Left cardiac atrium (tissue), 4 donors: ENCODE measurements around the gene JSRP1. TPM values are rescaled to one million over a fixed set of nuclear protein-coding genes. Genes with fewer than 3 reads are reported as not detected.

ENCODE experiments used
- ATAC-seq, 2 donors: fragments of 200-7000 bp; cut with Tn5 transposase; one replicate each; pipeline ENCODE4 v1.9.1; 2020; ENCODE audit warnings: mild to moderate bottlenecking in 2 of 2, moderate library complexity in 2 of 2
- DNase-seq: peaks from one replicate; pipeline ENCODE4 v3.0.0-alpha.2; 2020
- intact Hi-C, 2 donors: fragments of 100-400 bp; cut with DNase I; formaldehyde crosslinking; loops; one replicate each; pipeline versions ENCODE4 v1.14.1 to v1.15.1; 2022 to 2023
- total RNA-seq, 2 donors: library from RNA; stranded (reverse); fragmentation: NEBNext Ultra II Directional; extraction: Animal tissue kit (Norgen Biotek cat#: 25700); gene quantifications; one replicate each; pipeline ENCODE4 v1.2.1, GENCODE V29; 2021
- donor health status: DM: no; HTN: yes; CAD: no.
- donor health status: DM: no; HTN: yes; CAD: no; lungs with severe emphysema.
- donor health status: DM: yes; HTN: yes; CAD: no.
- donor health status: Dilated cardiomyopathy.

The JSRP1 gene
- total RNA-seq, 2 donors from 2014 or later: 0.27 TPM; not detected in 1

- ATAC-seq (no peak), DNase-seq (peak; percentile 66)
- intact Hi-C loops: loop anchor here (5.0 to 10.0 kb wide), 2 partner anchors 32 to 85 kb away; partner anchors contain the start of gene AP3D1 (in 2 of the 2)
Observed at GRCh38 chr19:2239771-2240770, 16.1 kb downstream of the JSRP1 start.

- DNase-seq: no peak
- no peak for ATAC-seq
- intact Hi-C loops: loop anchor here (5.0 to 10.0 kb wide), 2 partner anchors 33 to 84 kb away; partner anchors contain the start of gene AP3D1 (in 2 of the 2)
Observed at GRCh38 chr19:2239173-2239572, 17.0 kb downstream of the JSRP1 start.

- no peak for DNase-seq
Observed at GRCh38 chr19:2237869-2238153, 18.4 kb downstream of the JSRP1 start.

GRCh38 chr19:2237051-2237868, 19.0 kb downstream of the JSRP1 start:
- intact Hi-C loops: loop anchor here (5.0 to 10.0 kb wide), 2 partner anchors 35 to 82 kb away; partner anchors contain the start of gene AP3D1 (in 2 of the 2)
- DNase-seq (no peak), ATAC-seq (peak; percentile 20 to 50)

More at GRCh38 chr19:2237869-2238153, 18.4 kb downstream of the JSRP1 start:
- ATAC-seq: no peak
- intact Hi-C loops: loop anchor here (5.0 to 10.0 kb wide), 2 partner anchors 34 to 83 kb away; partner anchors contain the start of gene AP3D1 (in 2 of the 2)

- ATAC-seq: peak; percentile 92 to 93
- intact Hi-C loops: loop anchor here (5.0 to 10.0 kb wide), 2 partner anchors 36 to 82 kb away; partner anchors contain the start of gene AP3D1 (in 2 of the 2)
- DNase-seq: peak; percentile 97
Observed at GRCh38 chr19:2236314-2237050, 19.7 kb downstream of the JSRP1 start, which contains the start of the genes PLEKHJ1 and SF3A2. TSS of gene PLEKHJ1 (minus strand) at chr19:2236329. CDS start at chr19:2236248, 81 bp downstream. TSS of gene SF3A2 (plus strand) at chr19:2236824. CDS start at chr19:2243419, 6,595 bp downstream.

- DNase-seq: no peak
- intact Hi-C loops: loop anchor here (5.0 to 10.0 kb wide), 2 partner anchors 36 to 81 kb away; partner anchors contain the start of gene AP3D1 (in 2 of the 2)
- ATAC-seq: no peak
Observed at GRCh38 chr19:2236064-2236313, 20.2 kb downstream of the JSRP1 start.

GRCh38 chr19:2235381-2236063, 20.7 kb downstream of the JSRP1 start:
- peak; percentile 4 to 5 for ATAC-seq
- intact Hi-C loops: loop anchor here (5.0 to 10.0 kb wide), 2 partner anchors 37 to 81 kb away; partner anchors contain the start of gene AP3D1 (in 2 of the 2)
- DNase-seq: no peak

- ATAC-seq (no peak), DNase-seq (no peak)
- intact Hi-C loops: loop anchor here (5.0 to 10.0 kb wide), 2 partner anchors 37 to 80 kb away; partner anchors contain the start of gene AP3D1 (in 2 of the 2)
Observed at GRCh38 chr19:2234996-2235380, 21.2 kb downstream of the JSRP1 start.

GRCh38 chr19:2233601-2234280, 22.5 kb downstream of the JSRP1 start:
- ATAC-seq: no peak
- intact Hi-C loops: loop anchor here (10.0 kb wide), 1 partner anchor 79 kb away; the partner anchor contains the start of gene AP3D1 (in 2 of the 2)
- no peak for DNase-seq

- intact Hi-C loops: loop anchor here (10.0 kb wide), 1 partner anchor 78 kb away; the partner anchor contains the start of gene AP3D1 (in 2 of the 2)
- DNase-seq: no peak
Observed at GRCh38 chr19:2232286-2233151, 23.7 kb downstream of the JSRP1 start.

GRCh38 chr19:2231621-2232221, 24.5 kb downstream of the JSRP1 start:
- intact Hi-C loops: loop anchor here (10.0 kb wide), 1 partner anchor 77 kb away; the partner anchor contains the start of gene AP3D1 (in 2 of the 2)
- ATAC-seq (no peak), DNase-seq (no peak)

More at GRCh38 chr19:2232286-2233151, 23.7 kb downstream of the JSRP1 start:
- no peak for ATAC-seq

- ATAC-seq: peak in 1 of 2 donors; percentile 12
- DNase-seq: no peak
- intact Hi-C loops: loop anchor here (10.0 kb wide), 1 partner anchor 76 kb away; the partner anchor contains the start of gene AP3D1 (in 2 of the 2)
Observed at GRCh38 chr19:2230807-2231533, 25.2 kb downstream of the JSRP1 start.

- no peak for DNase-seq
- intact Hi-C loops: loop anchor here (10.0 kb wide), 1 partner anchor 75 kb away; the partner anchor contains the start of gene AP3D1 (in 2 of the 2)
- no peak for ATAC-seq
Observed at GRCh38 chr19:2230033-2230531, 26.1 kb downstream of the JSRP1 start.
